ENCODE measurements around the gene GATA5.

- no peak for TF ChIP-seq CTCF (IDR thresholded peaks at IDR 0.05)
- TF ChIP-seq POLR2A (IDR thresholded peaks at IDR 0.05; ENCODE audit: low read depth) = no peak
These were observed 41.4 kb upstream of the GATA5 start for GRCh38 chr20:62517168-62517567.

All from esophagus muscularis mucosa (tissue), 3 donors.